H1 (cell line): ENCODE data around the gene TMEM182. TPM values are rescaled to one million over a fixed set of nuclear protein-coding genes. Genes with fewer than 3 reads are reported as not detected.

Experiments
- CTCF ChIA-PET: fragments of 300-600 bp; sonication (Branson Sonifier 250); formaldehyde crosslinking; loops from one replicate; lab custom pipeline; 2021; ENCODE audit not compliant: partially characterized antibody; lab: Charles Lee
- POLR2A ChIA-PET: fragments of 300-600 bp; sonication (Branson Sonifier 250); formaldehyde crosslinking; loops from one replicate; lab custom pipeline; 2021; ENCODE audit warnings: inconsistent platforms; ENCODE audit not compliant: partially characterized antibody; lab: Charles Lee
- DNase-seq, 2 experiments: peaks; one replicate each; pipeline versions ENCODE4 v3.0.0 to v3.0.0-alpha.2; 2010 to 2022; ENCODE audit warnings: low spot score in 2 of 2, low read depth in 1 of 2, mixed read lengths in 1 of 2
- FAIRE-seq: peaks from 2 replicates; lab custom pipeline; 2011; peaks lifted over from hg19 to GRCh38; lab: Jason Lieb, UNC
- H2AFZ ChIP-seq: 2 replicates; pipeline ENCODE4 v1.8.1; 2012; ENCODE audit warnings: low read length, inconsistent platforms
- H2AK5ac ChIP-seq: 2 replicates; pipeline ENCODE4 v1.6.1; 2013; ENCODE audit warnings: low read depth, low read length
- H2BK120ac ChIP-seq: replicated peaks from 2 replicates; pipeline ENCODE3; 2013; ENCODE audit warnings: low read depth, low read length, inconsistent platforms
- H2BK12ac ChIP-seq: 2 replicates; pipeline ENCODE4 v1.6.1; 2013; ENCODE audit warnings: low read depth, low read length
- H2BK15ac ChIP-seq: 2 replicates; pipeline ENCODE4 v1.6.1; 2013; ENCODE audit warnings: low read length
- H2BK20ac ChIP-seq: 2 replicates; pipeline ENCODE4 v1.6.1; 2013; ENCODE audit warnings: low read length
- H2BK5ac ChIP-seq: 2 replicates; pipeline ENCODE4 v1.6.1; 2013; ENCODE audit warnings: low read depth, low read length
- H3K14ac ChIP-seq: 2 replicates; pipeline ENCODE4 v1.6.1; 2013; ENCODE audit warnings: inconsistent platforms; ENCODE audit not compliant: insufficient read length
- H3K18ac ChIP-seq: 2 replicates; pipeline ENCODE4 v1.6.1; 2013; ENCODE audit warnings: low read length; ENCODE audit errors: extremely low read depth
- H3K23ac ChIP-seq: 2 replicates; pipeline ENCODE4 v1.6.1; 2013; ENCODE audit warnings: inconsistent platforms; ENCODE audit not compliant: insufficient read length
- H3K23me2 ChIP-seq: 2 replicates; pipeline ENCODE4 v1.6.1; 2013; ENCODE audit warnings: low read depth, low read length
- H3K27ac ChIP-seq: 2 replicates; pipeline ENCODE4 v1.6.1; 2011; ENCODE audit warnings: low read depth, low read length, inconsistent platforms
- H3K27me3 ChIP-seq, 4 experiments: replicated peaks in 1 of 4; 1 replicate in 1 of 4; 2 replicates in 3 of 4; pipeline versions ENCODE4 v1.6.1 to v1.8.1; 2011 to 2013; ENCODE audit warnings: low read length in 3 of 4, mild to moderate bottlenecking in 3 of 4, inconsistent platforms in 2 of 4, mixed read lengths in 2 of 4, moderate library complexity in 1 of 4; ENCODE audit not compliant: control insufficient read depth in 3 of 4, insufficient read depth in 3 of 4; ENCODE audit errors: extremely low read depth in 1 of 4
- H3K36me3 ChIP-seq, 4 experiments: 2 replicates each; pipeline versions ENCODE4 v1.6.1 to v1.8.1; 2011 to 2013; ENCODE audit warnings: mild to moderate bottlenecking in 4 of 4, low read length in 3 of 4, moderate library complexity in 2 of 4, control low read depth in 1 of 4, inconsistent platforms in 1 of 4; ENCODE audit not compliant: insufficient read depth in 4 of 4, control insufficient read depth in 2 of 4
- H3K4ac ChIP-seq: replicated peaks from 2 replicates; pipeline ENCODE3; 2013; ENCODE audit warnings: low read length, low read depth, mixed read lengths, inconsistent platforms; ENCODE audit not compliant: insufficient read length
- H3K4me1 ChIP-seq, 4 experiments: replicated peaks in 1 of 4; 1 replicate in 1 of 4; 2 replicates in 3 of 4; pipeline versions ENCODE4 v1.6.1 to v1.8.1; 2011 to 2013; ENCODE audit warnings: low read length in 3 of 4, inconsistent platforms in 2 of 4, mixed read lengths in 1 of 4; ENCODE audit not compliant: insufficient read depth in 4 of 4, control insufficient read depth in 3 of 4
- H3K4me2 ChIP-seq, 2 experiments: 2 replicates each; pipeline versions ENCODE4 v1.6.1 to v1.8.1; 2011 to 2013; ENCODE audit warnings: low read depth in 2 of 2, low read length in 2 of 2, control low read depth in 1 of 2, inconsistent platforms in 1 of 2, mild to moderate bottlenecking in 1 of 2; ENCODE audit not compliant: insufficient read depth in 1 of 2
- H3K4me3 ChIP-seq, 4 experiments: fragments of 200-600, 300-600 bp in 1 of 4; sonication (generic), shearing (Covaris generic), sonication (Bioruptor Twin) in 1 of 4; 2 replicates each; pipeline versions ENCODE4 v1.5.1 to v1.8.1; 2011 to 2016; ENCODE audit warnings: low read length in 4 of 4, low read depth in 3 of 4, control low read depth in 2 of 4, inconsistent platforms in 2 of 4, mild to moderate bottlenecking in 2 of 4, mixed read lengths in 1 of 4, moderate library complexity in 1 of 4; ENCODE audit not compliant: insufficient read depth in 2 of 4; ENCODE audit errors: extremely low read depth in 1 of 4
- H3K56ac ChIP-seq: replicated peaks from 2 replicates; pipeline ENCODE3; 2013; ENCODE audit warnings: low read depth, mild to moderate bottlenecking, mixed read lengths, low read length, inconsistent platforms; ENCODE audit not compliant: insufficient read length
- H3K79me1 ChIP-seq: 2 replicates; pipeline ENCODE4 v1.6.1; 2013; ENCODE audit warnings: low read depth, low read length, control low read depth
- H3K79me2 ChIP-seq, 2 experiments: 2 replicates each; pipeline versions ENCODE4 v1.6.1 to v1.8.1; 2012 to 2013; ENCODE audit warnings: low read length in 2 of 2, mild to moderate bottlenecking in 2 of 2, inconsistent platforms in 1 of 2; ENCODE audit not compliant: insufficient read depth in 2 of 2, control insufficient read depth in 1 of 2
- H3K9ac ChIP-seq, 4 experiments: replicated peaks in 1 of 4; 1 replicate in 1 of 4; 2 replicates in 3 of 4; pipeline versions ENCODE4 v1.6.1 to v1.8.1; 2011 to 2013; ENCODE audit warnings: low read depth in 3 of 4, low read length in 3 of 4, control low read depth in 2 of 4, mild to moderate bottlenecking in 2 of 4, moderate library complexity in 2 of 4, inconsistent platforms in 1 of 4; ENCODE audit errors: extremely low read depth in 1 of 4
- H3K9me3 ChIP-seq, 2 experiments: 2 replicates each; pipeline versions ENCODE4 v1.6.1 to v1.8.1; 2012 to 2013; ENCODE audit warnings: mild to moderate bottlenecking in 2 of 2, moderate library complexity in 2 of 2, control low read depth in 1 of 2, inconsistent platforms in 1 of 2, low read depth in 1 of 2, low read length in 1 of 2, mixed read lengths in 1 of 2; ENCODE audit not compliant: insufficient read depth in 2 of 2
- H4K20me1 ChIP-seq, 2 experiments: replicated peaks in 1 of 2; 2 replicates each; pipeline versions ENCODE3 to v1.8.1; 2011 to 2013; ENCODE audit warnings: inconsistent platforms in 2 of 2, low read length in 2 of 2, mild to moderate bottlenecking in 1 of 2; ENCODE audit not compliant: insufficient read depth in 2 of 2, control insufficient read depth in 1 of 2
- H4K5ac ChIP-seq: 2 replicates; pipeline ENCODE4 v1.6.1; 2013; ENCODE audit warnings: low read length, low read depth, mixed read lengths, inconsistent platforms; ENCODE audit not compliant: insufficient read length
- H4K8ac ChIP-seq: 2 replicates; pipeline ENCODE4 v1.8.0; 2013; ENCODE audit warnings: mild to moderate bottlenecking, moderate library complexity, low read length, inconsistent platforms; ENCODE audit not compliant: insufficient read depth; ENCODE audit errors: extremely low read depth
- H4K91ac ChIP-seq: replicated peaks from 2 replicates; pipeline ENCODE3; 2013; ENCODE audit warnings: low read length, mixed read lengths, inconsistent platforms; ENCODE audit not compliant: insufficient read length
- RXRA ChIP-seq: IDR thresholded peaks from 2 replicates; pipeline ENCODE4 v1.6.1; 2011; ENCODE audit warnings: low read depth, mild to moderate bottlenecking, low read length, moderate library complexity; ENCODE audit not compliant: insufficient read depth
- WGBS, 2 experiments: shearing (Covaris generic) in 1 of 2; methylation state at CpG; one replicate each; pipeline versions ENCODE4 v1.1.6 to v1.1.7; 2013 to 2015; ENCODE audit warnings: low lambda C conversion rate in 2 of 2, mixed read lengths in 2 of 2, inconsistent platforms in 1 of 2, low coverage in 1 of 2, missing lambda C conversion rate in 1 of 2; ENCODE audit not compliant: insufficient replicate concordance in 2 of 2, insufficient coverage in 1 of 2, insufficient read length in 1 of 2; ENCODE audit errors: extremely low coverage in 1 of 2, missing lambda C conversion rate in 1 of 2; 5-methylcytosine and 5-hydroxymethylcytosine counted together
- polyA plus RNA-seq, 7 experiments: library from polyadenylated mRNA; depleted of rRNA in 3 of 7; stranded (reverse) in 5 of 7; unstranded in 2 of 7; fragments of >200 nt in 5 of 7; fragments of 200-250 nt in 2 of 7; gene quantifications; 1 replicate in 5 of 7; 2 replicates in 1 of 7; 4 replicates in 1 of 7; pipeline versions ENCODE4 v1.2.1 to v1.2.3, GENCODE V29; 2011 to 2013; ENCODE audit warnings: missing spikeins in 2 of 7, mixed read lengths in 2 of 7
- total RNA-seq: library from RNA; stranded (reverse); fragmentation: NEBNext Ultra II Directional; extraction: Animal tissue kit (Norgen Biotek cat#: 25700); gene quantifications from 2 replicates; pipeline ENCODE4 v1.2.1, GENCODE V29; 2021
- TF ChIP-seq, protein P1 (sequence below): IDR thresholded peaks from 2 replicates; pipeline ENCODE4 v1.6.1; 2012; ENCODE audit warnings: inconsistent platforms

The TMEM182 gene
- total and polyA plus RNA-seq, 2 of the 8 experiments (the other 6 are each of a cell fraction or from before 2014, with no cell fraction given), result 3.1 to 4.3 TPM

DNA sequence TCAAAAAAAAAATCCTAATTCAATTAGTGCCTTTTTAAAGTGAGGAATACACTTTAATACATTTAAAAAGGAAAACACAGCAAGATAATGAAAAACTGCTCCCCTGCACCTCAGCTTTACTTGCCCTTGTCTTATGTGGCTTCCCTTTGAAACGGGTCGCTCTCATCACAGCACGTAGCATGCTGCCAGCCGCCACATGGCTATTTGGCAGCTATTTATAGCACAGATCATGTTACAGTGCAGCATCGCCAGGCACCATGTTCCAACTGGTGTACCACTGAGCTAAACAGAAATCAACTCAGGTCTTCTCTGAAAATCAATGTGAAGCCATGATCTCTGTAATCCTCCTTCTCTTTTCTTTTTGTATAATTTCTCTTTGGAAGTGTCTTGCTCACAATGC lies 65.1 kb downstream of the TMEM182 start:
- no peak overlapping the region for H2AK5ac ChIP-seq
- H3K9ac ChIP-seq, result no peak overlapping the region
- H4K91ac ChIP-seq, result no peak overlapping the region
- H2BK20ac ChIP-seq, result no peak overlapping the region
- POLR2A ChIA-PET, result no interaction called here
- TF ChIP-seq, protein P1, sequence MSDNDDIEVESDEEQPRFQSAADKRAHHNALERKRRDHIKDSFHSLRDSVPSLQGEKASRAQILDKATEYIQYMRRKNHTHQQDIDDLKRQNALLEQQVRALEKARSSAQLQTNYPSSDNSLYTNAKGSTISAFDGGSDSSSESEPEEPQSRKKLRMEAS, result peak; percentile 75
- TF ChIP-seq RXRA, result no peak
- H3K9me3 ChIP-seq, result no peaks in the 10 kb centered on the region
- no peaks in the 10 kb centered on the region for H3K79me1 ChIP-seq
- H3K56ac ChIP-seq, result no peak overlapping the region
- no peak overlapping the region for H3K27ac ChIP-seq
- no peaks in the 10 kb centered on the region for H3K27me3 ChIP-seq
- H2BK15ac ChIP-seq, result no peak overlapping the region
- H4K5ac ChIP-seq, result no peak overlapping the region
- no peaks in the 10 kb centered on the region for H3K4me1 ChIP-seq
- H2BK120ac ChIP-seq, result no peak overlapping the region
- H3K4me3 ChIP-seq, result no peak overlapping the region
- no peak overlapping the region for H3K4ac ChIP-seq
- CTCF ChIA-PET, result interaction anchor here (0.6 to 1.7 kb wide), 5 partner anchors 9 to 246 kb away, joined by 3 to 6 read pairs (median 3); no protein-coding TSS in a partner anchor
- H4K8ac ChIP-seq, result no peak overlapping the region
- H3K36me3 ChIP-seq, result no peaks in the 10 kb centered on the region
- H4K20me1 ChIP-seq, result no peaks in the 10 kb centered on the region
- H3K23me2 ChIP-seq, result no peaks in the 10 kb centered on the region
- no peak overlapping the region for H3K23ac ChIP-seq
- DNase-seq (no peak), FAIRE-seq (no peak)
- no peaks in the 10 kb centered on the region for H3K79me2 ChIP-seq
- no peak overlapping the region for H2BK12ac ChIP-seq
- no peak overlapping the region for H2BK5ac ChIP-seq
- H3K18ac ChIP-seq, result no peak overlapping the region
- H3K4me2 ChIP-seq, result no peak overlapping the region
- H2AFZ ChIP-seq, result no peak overlapping the region
- no peak overlapping the region for H3K14ac ChIP-seq
- 60% methylated on average over 5 of the region's 5 CpGs; no CpG with 5 or more reads in 1 of the 2 experiments for WGBS, 2 experiments
